Panc1 (cell line): ENCODE results near the gene DCAF6. TPM values are rescaled to one million over a fixed set of nuclear protein-coding genes. Genes with fewer than 3 reads are reported as not detected.

Source experiments
- ATAC-seq: fragments of 200-7000 bp; cut with Tn5 transposase; 2 replicates; pipeline ENCODE4 v1.9.1; 2020; ENCODE audit warnings: mild to moderate bottlenecking, moderate library complexity
- BruUV-seq: library from RNA; stranded (reverse); fragments of 400-500 nt; replicated peaks from 2 replicates; lab custom pipeline; 2021; lab: Mats Ljungman, UMichigan
- CTCF ChIA-PET: fragments of 300-600 bp; sonication (Branson Sonifier 250); formaldehyde crosslinking; loops from one replicate; lab custom pipeline; 2022; ENCODE audit warnings: antibody characterized with exemption; lab: Charles Lee
- POLR2A ChIA-PET: fragments of 300-600 bp; sonication (Branson Sonifier 250); formaldehyde crosslinking; loops from one replicate; lab custom pipeline; 2022; ENCODE audit warnings: antibody characterized with exemption; lab: Charles Lee
- DNase-seq: peaks from one replicate; pipeline ENCODE4 v3.0.0-alpha.2; 2010; ENCODE audit warnings: low read depth, low spot score
- H3K27ac ChIP-seq: 2 replicates; pipeline ENCODE4 v1.5.1; 2011; ENCODE audit warnings: mild to moderate bottlenecking, low read length, inconsistent platforms
- H3K27me3 ChIP-seq: fragments of 200-500 bp; sonication (Bioruptor generic); 2 replicates; pipeline ENCODE4 v1.6.0; 2014; ENCODE audit warnings: low read length, inconsistent platforms; ENCODE audit not compliant: control insufficient read depth, insufficient read depth
- H3K36me3 ChIP-seq: fragments of 200-500 bp; sonication (Bioruptor generic); 2 replicates; pipeline ENCODE4 v1.5.1; 2014; ENCODE audit warnings: inconsistent platforms, mild to moderate bottlenecking, low read length, moderate library complexity; ENCODE audit not compliant: control insufficient read depth, insufficient read depth
- H3K4me1 ChIP-seq: 2 replicates; pipeline ENCODE4 v1.5.1; 2011; ENCODE audit warnings: inconsistent platforms, mild to moderate bottlenecking, low read length, moderate library complexity; ENCODE audit not compliant: control insufficient read depth, insufficient read depth
- H3K4me3 ChIP-seq, 2 experiments: 2 replicates each; pipeline ENCODE4 v1.5.1; 2011 to 2012; ENCODE audit warnings: low read depth in 2 of 2, low read length in 2 of 2, mild to moderate bottlenecking in 2 of 2, inconsistent platforms in 1 of 2, moderate library complexity in 1 of 2
- H3K9me3 ChIP-seq: fragments of 200-500 bp; sonication (Bioruptor generic); 2 replicates; pipeline ENCODE4 v1.5.1; 2014; ENCODE audit warnings: low read depth, mild to moderate bottlenecking, inconsistent platforms, low read length, moderate library complexity; ENCODE audit not compliant: control insufficient read depth, insufficient read depth
- CTCF ChIP-seq: fragments of 450-650 bp; IDR thresholded peaks from 2 replicates; pipeline ENCODE4 v1.5.1; 2017; ENCODE audit warnings: mild to moderate bottlenecking
- POLR2AphosphoS5 ChIP-seq: IDR thresholded peaks from 2 replicates; pipeline ENCODE4 v1.6.1; 2012; ENCODE audit warnings: mild to moderate bottlenecking, low read depth, low read length, moderate library complexity
- SIN3A ChIP-seq: IDR thresholded peaks from 2 replicates; pipeline ENCODE4 v1.6.1; 2012; ENCODE audit warnings: low read depth, mild to moderate bottlenecking, low read length, moderate library complexity, borderline replicate concordance; ENCODE audit not compliant: insufficient read depth
- TCF7L2 ChIP-seq: IDR thresholded peaks from 2 replicates; pipeline ENCODE4 v1.6.1; 2011; ENCODE audit warnings: mild to moderate bottlenecking, low read depth, low read length, inconsistent platforms
- in situ Hi-C: cut with HindIII; loops from 2 replicates; pipeline ENCODE4 v1.10.0; 2016; ENCODE audit warnings: low sequenced_read_pairs, low pct_unique_long_range_greater_than_20kb
- intact Hi-C: fragments of 100-400 bp; cut with micrococcal nuclease; formaldehyde crosslinking; loops from one replicate; pipeline ENCODE4 v1.10.0; 2022; ENCODE audit not compliant: unreplicated experiment
- total RNA-seq: library from RNA; stranded (reverse); gene quantifications from one replicate; pipeline ENCODE4 v1.2.1, GENCODE V29; 2021; ENCODE audit not compliant: unreplicated experiment
- TF ChIP-seq, protein P1 (sequence below), 2 experiments: IDR thresholded peaks; 2 replicates each; pipeline ENCODE4 v1.6.1; 2011 to 2012; ENCODE audit warnings: low read depth in 2 of 2, control low read depth in 1 of 2, low read length in 1 of 2, mild to moderate bottlenecking in 1 of 2, moderate library complexity in 1 of 2; ENCODE audit not compliant: insufficient read depth in 1 of 2

Gene DCAF6
- total RNA-seq, 1 experiment from 2014 or later: 67.7 TPM

- CTCF ChIA-PET: no interaction called here
- Histone ChIP-seq H3K27me3 (no peaks in the 10 kb centered on the region), H3K4me3 (no peak overlapping the region), H3K27ac (no peak overlapping the region), H3K9me3 (no peaks in the 10 kb centered on the region), H3K36me3 (peaks cover 16% of the 10 kb centered on the region), H3K4me1 (no peaks in the 10 kb centered on the region)
- ATAC-seq (no peak), DNase-seq (no peak)
- intact Hi-C loops (no loop called here), in situ Hi-C loops (no loop called here)
- POLR2A ChIA-PET: no interaction called here
- TF ChIP-seq CTCF (no peak), SIN3A (no peak), POLR2AphosphoS5 (no peak), TCF7L2 (no peak)
- TF ChIP-seq, protein P1, sequence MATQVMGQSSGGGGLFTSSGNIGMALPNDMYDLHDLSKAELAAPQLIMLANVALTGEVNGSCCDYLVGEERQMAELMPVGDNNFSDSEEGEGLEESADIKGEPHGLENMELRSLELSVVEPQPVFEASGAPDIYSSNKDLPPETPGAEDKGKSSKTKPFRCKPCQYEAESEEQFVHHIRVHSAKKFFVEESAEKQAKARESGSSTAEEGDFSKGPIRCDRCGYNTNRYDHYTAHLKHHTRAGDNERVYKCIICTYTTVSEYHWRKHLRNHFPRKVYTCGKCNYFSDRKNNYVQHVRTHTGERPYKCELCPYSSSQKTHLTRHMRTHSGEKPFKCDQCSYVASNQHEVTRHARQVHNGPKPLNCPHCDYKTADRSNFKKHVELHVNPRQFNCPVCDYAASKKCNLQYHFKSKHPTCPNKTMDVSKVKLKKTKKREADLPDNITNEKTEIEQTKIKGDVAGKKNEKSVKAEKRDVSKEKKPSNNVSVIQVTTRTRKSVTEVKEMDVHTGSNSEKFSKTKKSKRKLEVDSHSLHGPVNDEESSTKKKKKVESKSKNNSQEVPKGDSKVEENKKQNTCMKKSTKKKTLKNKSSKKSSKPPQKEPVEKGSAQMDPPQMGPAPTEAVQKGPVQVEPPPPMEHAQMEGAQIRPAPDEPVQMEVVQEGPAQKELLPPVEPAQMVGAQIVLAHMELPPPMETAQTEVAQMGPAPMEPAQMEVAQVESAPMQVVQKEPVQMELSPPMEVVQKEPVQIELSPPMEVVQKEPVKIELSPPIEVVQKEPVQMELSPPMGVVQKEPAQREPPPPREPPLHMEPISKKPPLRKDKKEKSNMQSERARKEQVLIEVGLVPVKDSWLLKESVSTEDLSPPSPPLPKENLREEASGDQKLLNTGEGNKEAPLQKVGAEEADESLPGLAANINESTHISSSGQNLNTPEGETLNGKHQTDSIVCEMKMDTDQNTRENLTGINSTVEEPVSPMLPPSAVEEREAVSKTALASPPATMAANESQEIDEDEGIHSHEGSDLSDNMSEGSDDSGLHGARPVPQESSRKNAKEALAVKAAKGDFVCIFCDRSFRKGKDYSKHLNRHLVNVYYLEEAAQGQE (IDR thresholded peaks at IDR 0.05; ENCODE audit: insufficient read depth in 1 of 2, low read depth in 2 of 2, low read length in 1 of 2): no peak
- no TSS peak for BruUV-seq
Observed at GRCh38 chr1:167973832-167974231, 37.3 kb downstream of the DCAF6 start.

DNA sequence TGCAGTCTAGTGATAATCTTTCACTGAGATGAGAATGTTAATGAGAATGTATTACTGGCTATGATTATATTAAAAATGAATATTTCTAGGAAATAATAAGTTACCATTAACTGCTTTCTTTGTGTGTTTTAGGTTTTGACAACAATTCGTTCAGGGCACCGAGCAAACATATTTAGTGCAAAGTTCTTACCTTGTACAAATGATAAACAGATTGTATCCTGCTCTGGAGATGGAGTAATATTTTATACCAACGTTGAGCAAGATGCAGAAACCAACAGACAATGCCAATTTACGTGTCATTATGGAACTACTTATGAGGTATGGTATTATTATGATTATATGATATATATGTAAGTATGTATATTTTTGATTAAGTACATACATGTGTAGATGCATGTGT lies 38.2 kb downstream of the DCAF6 start:
- Histone ChIP-seq H3K36me3 (peaks cover 13% of the 10 kb centered on the region), H3K4me3 (no peak overlapping the region), H3K27ac (no peak overlapping the region), H3K4me1 (no peaks in the 10 kb centered on the region), H3K27me3 (no peaks in the 10 kb centered on the region), H3K9me3 (no peaks in the 10 kb centered on the region)
- ChIA-PET CTCF (no interaction called here), POLR2A (no interaction called here)
- TF ChIP-seq SIN3A: no peak
- TF ChIP-seq CTCF: no peak
- no peak for TF ChIP-seq TCF7L2
- TF ChIP-seq POLR2AphosphoS5: no peak
- TF ChIP-seq, protein P1 (IDR thresholded peaks at IDR 0.05; ENCODE audit: insufficient read depth in 1 of 2, low read depth in 2 of 2, low read length in 1 of 2): no peak
- in situ Hi-C loops: no loop called here
- no TSS peak for BruUV-seq
- ATAC-seq (no peak), DNase-seq (no peak)
- intact Hi-C loops: no loop called here
